Mesodermal cell (in vitro differentiated cells): ENCODE results near the gene ATRX.
"Not testable (repeated sequence)": the region's sequence is repeated elsewhere in the genome, so short reads cannot be mapped to it uniquely, and the experiment has no call there.

Experiments used
- H3K27ac ChIP-seq: 2 replicates; pipeline ENCODE4 v1.7.0; 2013; ENCODE audit warnings: mild to moderate bottlenecking, low read depth, low read length, moderate library complexity; ENCODE audit not compliant: severe bottlenecking
- H3K36me3 ChIP-seq: 2 replicates; pipeline ENCODE4 v1.7.1; 2013; ENCODE audit warnings: mild to moderate bottlenecking, low read length, moderate library complexity; ENCODE audit not compliant: control insufficient read depth, insufficient read depth
- H3K4me1 ChIP-seq: one replicate; pipeline ENCODE4 v1.7.1; 2013; ENCODE audit warnings: mild to moderate bottlenecking, low read length; ENCODE audit not compliant: insufficient read depth, control insufficient read depth, poor library complexity, severe bottlenecking
- H3K4me3 ChIP-seq: 2 replicates; pipeline ENCODE4 v1.7.0; 2013; ENCODE audit warnings: low read length, control low read depth, mild to moderate bottlenecking; ENCODE audit not compliant: insufficient read depth, poor library complexity, severe bottlenecking; ENCODE audit errors: extremely low read depth
- H3K9me3 ChIP-seq: 2 replicates; pipeline ENCODE4 v1.7.1; 2013; ENCODE audit warnings: mild to moderate bottlenecking, low read length, moderate library complexity; ENCODE audit not compliant: control insufficient read depth
- WGBS, 2 experiments: methylation state at CpG; one replicate each; pipeline ENCODE4 v1.1.5; 2013; ENCODE audit warnings: missing lambda C conversion rate in 2 of 2; ENCODE audit not compliant: insufficient coverage in 2 of 2; 5-methylcytosine and 5-hydroxymethylcytosine counted together

The ATRX gene

GRCh38 chrX:77731821-77732419 lies 54.1 kb downstream of the ATRX start:
- H3K9me3 ChIP-seq: peaks cover 2% of the 10 kb centered on the region
- WGBS, 2 experiments: 74 to 95% methylated on average over 3 to 4 of the region's 7 CpGs
- H3K4me1 ChIP-seq: no peaks in the 10 kb centered on the region
- no peak overlapping the region for H3K27ac ChIP-seq
- no peaks in the 10 kb centered on the region for H3K36me3 ChIP-seq
- H3K4me3 ChIP-seq: no peak overlapping the region

GRCh38 chrX:77726095-77726494 lies 59.9 kb downstream of the ATRX start:
- not testable (repeated sequence) for H3K36me3 ChIP-seq, H3K4me1 ChIP-seq, H3K27ac ChIP-seq, H3K4me3 ChIP-seq, H3K9me3 ChIP-seq
- WGBS, 2 experiments: no CpG with 5 or more reads among the region's 3 CpGs

- Histone ChIP-seq H3K4me1 (no peaks in the 10 kb centered on the region), H3K27ac (no peak overlapping the region), H3K36me3 (no peaks in the 10 kb centered on the region), H3K9me3 (no peaks in the 10 kb centered on the region), H3K4me3 (no peak overlapping the region)
- WGBS, 2 experiments: 100% methylated on average over 2 of the region's 4 CpGs; no CpG with 5 or more reads in 1 of the 2 experiments
Measured at GRCh38 chrX:77723681-77724080, 62.3 kb downstream of the ATRX start.

- H3K4me3 ChIP-seq: no peak overlapping the region
- WGBS, 2 experiments: 90% methylated on average over 2 of the region's 4 CpGs; no CpG with 5 or more reads in 1 of the 2 experiments
- peaks cover 13% of the 10 kb centered on the region for H3K36me3 ChIP-seq
- H3K27ac ChIP-seq: no peak overlapping the region
- H3K9me3 ChIP-seq: no peaks in the 10 kb centered on the region
- no peaks in the 10 kb centered on the region for H3K4me1 ChIP-seq
Measured at GRCh38 chrX:77719388-77719787, 66.6 kb downstream of the ATRX start.

GRCh38 chrX:77704881-77705280 lies 81.1 kb downstream of the ATRX start:
- 90 to 96% methylated on average over 3 to 5 of the region's 6 CpGs for WGBS, 2 experiments
- peaks cover 28% of the 10 kb centered on the region for H3K36me3 ChIP-seq
- no peaks in the 10 kb centered on the region for H3K9me3 ChIP-seq
- H3K4me3 ChIP-seq: no peak overlapping the region
- no peak overlapping the region for H3K27ac ChIP-seq
- H3K4me1 ChIP-seq: no peaks in the 10 kb centered on the region

- H3K4me1 ChIP-seq: no peaks in the 10 kb centered on the region
- H3K9me3 ChIP-seq: no peaks in the 10 kb centered on the region
- H3K36me3 ChIP-seq: peaks cover 12% of the 10 kb centered on the region
- WGBS, 2 experiments: 90 to 94% methylated on average over 2 of the region's 3 CpGs
- no peak overlapping the region for H3K27ac ChIP-seq
- no peak overlapping the region for H3K4me3 ChIP-seq
Measured at GRCh38 chrX:77698242-77698641, 87.8 kb downstream of the ATRX start.

- Histone ChIP-seq H3K4me1 (no peaks in the 10 kb centered on the region), H3K36me3 (peaks cover 19% of the 10 kb centered on the region), H3K9me3 (no peaks in the 10 kb centered on the region), H3K27ac (no peak overlapping the region), H3K4me3 (no peak overlapping the region)
Measured at GRCh38 chrX:77694491-77694890, 91.5 kb downstream of the ATRX start.

GRCh38 chrX:77693594-77693993 lies 92.4 kb downstream of the ATRX start:
- Histone ChIP-seq H3K27ac (no peak overlapping the region), H3K4me1 (no peaks in the 10 kb centered on the region), H3K4me3 (no peak overlapping the region), H3K9me3 (no peaks in the 10 kb centered on the region), H3K36me3 (peaks cover 20% of the 10 kb centered on the region)
- whole genome bisulfite sequencing, 2 experiments: 79 to 100% methylated on average over 1 to 2 of the region's 5 CpGs

GRCh38 chrX:77691916-77692315 lies 94.1 kb downstream of the ATRX start:
- no peak overlapping the region for H3K27ac ChIP-seq
- WGBS, 2 experiments: 100% methylated on average over 1 of the region's 2 CpGs
- no peaks in the 10 kb centered on the region for H3K4me1 ChIP-seq
- H3K36me3 ChIP-seq: peaks cover 18% of the 10 kb centered on the region
- H3K4me3 ChIP-seq: no peak overlapping the region
- no peaks in the 10 kb centered on the region for H3K9me3 ChIP-seq

- no CpG with 5 or more reads among the region's 1 CpG for WGBS, 2 experiments
- H3K4me3 ChIP-seq: no peak overlapping the region
- no peak overlapping the region for H3K27ac ChIP-seq
- H3K36me3 ChIP-seq: peaks cover 27% of the 10 kb centered on the region
- H3K4me1 ChIP-seq: no peaks in the 10 kb centered on the region
- H3K9me3 ChIP-seq: no peaks in the 10 kb centered on the region
Measured at GRCh38 chrX:77689376-77689775, 96.6 kb downstream of the ATRX start.

- not testable (repeated sequence) for H3K27ac ChIP-seq, H3K4me3 ChIP-seq, H3K4me1 ChIP-seq, H3K9me3 ChIP-seq
- no CpG with 5 or more reads among the region's 1 CpG for WGBS, 2 experiments
- peaks cover 33% of the 10 kb centered on the region for H3K36me3 ChIP-seq
Measured at GRCh38 chrX:77685683-77686082, 100.3 kb downstream of the ATRX start.
